HepG2 (cell line): ENCODE measurements around the gene ZFR2. TPM values are rescaled to one million over a fixed set of nuclear protein-coding genes. Genes with fewer than 3 reads are reported as not detected.
A peak's percentile ranks its signal among the peaks of the same experiment; 100 is the strongest.

Experiments
- BRF2 ChIP-seq: sonication (generic); formaldehyde crosslinking; IDR thresholded peaks from 2 replicates; pipeline ENCODE4 v1.8.1; 2022; ENCODE audit warnings: mild to moderate bottlenecking, missing genetic modification reagents
- HMGXB3 ChIP-seq: sonication (generic); formaldehyde crosslinking; IDR thresholded peaks from 2 replicates; pipeline ENCODE4 v1.4.0; 2020; ENCODE audit warnings: missing genetic modification reagents, borderline replicate concordance
- KLF16 ChIP-seq, 2 experiments: sonication (generic) in 1 of 2; formaldehyde crosslinking in 1 of 2; IDR thresholded peaks; 2 replicates each; pipeline versions ENCODE4 v1.6.1 to v1.8.0; 2016 to 2023; ENCODE audit warnings: missing genetic modification reagents in 2 of 2, missing compliant biosample characterization in 1 of 2
- LRRFIP1 ChIP-seq: sonication (generic); formaldehyde crosslinking; conservative IDR thresholded peaks from 2 replicates; pipeline ENCODE4 v1.4.0; 2020; ENCODE audit warnings: missing genetic modification reagents
- NFIC ChIP-seq: IDR thresholded peaks from 2 replicates; pipeline ENCODE4 v1.6.1; 2012; ENCODE audit warnings: mild to moderate bottlenecking, low read length, inconsistent platforms
- PITX1 ChIP-seq: sonication (generic); formaldehyde crosslinking; IDR thresholded peaks from 2 replicates; pipeline ENCODE4 v1.5.1; 2020; ENCODE audit warnings: mild to moderate bottlenecking, missing genetic modification reagents
- RFXAP ChIP-seq: sonication (generic); formaldehyde crosslinking; IDR thresholded peaks from 2 replicates; pipeline ENCODE4 v1.4.0; 2020; ENCODE audit warnings: missing genetic modification reagents, borderline replicate concordance
- TBP ChIP-seq: sonication (generic); formaldehyde crosslinking; IDR thresholded peaks from 2 replicates; pipeline ENCODE4 v1.5.0; 2020; ENCODE audit warnings: missing genetic modification reagents
- THAP9 ChIP-seq: sonication (generic); formaldehyde crosslinking; IDR thresholded peaks from 2 replicates; pipeline ENCODE4; 2020; ENCODE audit warnings: missing genetic modification reagents, mild to moderate bottlenecking, borderline replicate concordance
- U2AF1 ChIP-seq: fragments of 200-400 bp; formaldehyde crosslinking; optimal IDR thresholded peaks from 2 replicates; pipeline ENCODE3; 2017; ENCODE audit warnings: mild to moderate bottlenecking, low read depth, low read length
- ZFX ChIP-seq: sonication (generic); formaldehyde crosslinking; IDR thresholded peaks from 2 replicates; pipeline ENCODE4 v1.4.0; 2020; ENCODE audit warnings: mild to moderate bottlenecking, low read depth, missing genetic modification reagents, moderate library complexity
- ZNF335 ChIP-seq: sonication (generic); formaldehyde crosslinking; IDR thresholded peaks from 2 replicates; pipeline ENCODE4 v1.4.0; 2020; ENCODE audit warnings: missing genetic modification reagents
- ZNF574 ChIP-seq: sonication (generic); formaldehyde crosslinking; IDR thresholded peaks from 2 replicates; pipeline ENCODE4 v1.4.0; 2020; ENCODE audit warnings: missing genetic modification reagents
- polyA plus RNA-seq, 8 experiments: library from polyadenylated mRNA; depleted of rRNA in 3 of 8; stranded (reverse) in 7 of 8; unstranded in 1 of 8; fragments of >200 nt; fragmentation: Illumina TruSeq in 4 of 8; extraction: Trizol in 4 of 8; gene quantifications; 2 replicates each; pipeline versions ENCODE4 v1.2.1 to v1.2.3, GENCODE V29; 2011 to 2016; ENCODE audit warnings: low read depth in 4 of 8, missing spikeins in 1 of 8, mixed read lengths in 1 of 8; ENCODE audit not compliant: insufficient read depth in 1 of 8
- total RNA-seq, 5 experiments: library from RNA; depleted of rRNA; stranded (reverse); fragments of >200 nt; fragmentation: Illumina TruSeq; extraction: Trizol; gene quantifications; 2 replicates each; pipeline ENCODE4 v1.2.3, GENCODE V29; 2016; ENCODE audit warnings: low read depth in 1 of 5

ZFR2 gene
- total and polyA plus RNA-seq, 2 of the 13 experiments (the other 11 are each of a cell fraction or from before 2014, with no cell fraction given) = 0.37 to 0.69 TPM

- TF ChIP-seq ZNF574 (CRISPR knock-in tag) (peak; percentile 88), BRF2 (no peak), U2AF1 (no peak), ZNF335 (peak; percentile 91), LRRFIP1 (CRISPR knock-in tag) (no peak), PITX1 (peak; percentile 11; the same call in 1 of the 2 replicates), KLF16 (CRISPR knock-in tag; IDR thresholded peaks at IDR 0.05) (0 out of 4 replicates have a peak, but pooled peaks of 1 of the 2 experiments have one; percentile 3), NFIC (no peak), ZFX (peak; percentile 75), THAP9 (CRISPR knock-in tag) (peak; percentile 98), RFXAP (CRISPR knock-in tag) (no peak), TBP (no peak), HMGXB3 (peak; percentile 57; the same call in 1 of the 2 replicates)
Observed at GRCh38 chr19:3762501-3763459, 106.1 kb downstream of the ZFR2 start, which contains the start of gene MRPL54 (continued).
